GM23248 (cell line): ENCODE measurements around the gene SLC35C1.

Experiments
- EZH2 ChIP-seq: fragments of 200-600 bp; sonication (generic); IDR thresholded peaks from 2 replicates; pipeline ENCODE4 v1.6.1; 2018; ENCODE audit warnings: antibody characterized with exemption, mild to moderate bottlenecking; ENCODE audit not compliant: insufficient read depth, poor library complexity, severe bottlenecking
- EZH2phosphoT487 ChIP-seq: fragments of 200-600 bp; sonication (generic); IDR thresholded peaks from 2 replicates; pipeline ENCODE4 v1.6.1; 2018; ENCODE audit warnings: antibody characterized with exemption, moderate library complexity, mild to moderate bottlenecking, low read depth; ENCODE audit not compliant: insufficient read depth

DNA sequence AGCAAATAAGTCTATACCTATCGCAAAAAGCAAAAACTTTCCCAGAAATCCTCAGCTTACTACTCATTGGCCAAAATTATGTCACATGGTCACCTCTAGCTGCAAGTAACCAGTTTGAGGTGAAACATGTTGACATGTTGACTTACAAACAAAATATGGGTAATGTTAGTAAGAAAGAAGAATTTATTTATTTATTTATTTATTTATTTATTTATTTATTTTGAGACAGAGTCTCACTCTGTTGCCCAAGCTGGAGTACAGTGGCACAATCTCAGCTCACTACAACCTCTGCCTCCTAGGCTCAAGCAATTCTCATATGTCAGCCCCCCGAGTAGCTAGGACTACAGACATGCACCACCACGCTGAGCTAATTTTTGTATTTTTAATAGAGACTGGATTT, 5.4 kb upstream of the SLC35C1 start:
- TF ChIP-seq EZH2 = no peak
- TF ChIP-seq EZH2phosphoT487 = no peak
